H9 (cell line): ENCODE results near the gene TMEM178B. TPM values are rescaled to one million over a fixed set of nuclear protein-coding genes. Genes with fewer than 3 reads are reported as not detected.

ENCODE experiments used
- DNase-seq: peaks from one replicate; pipeline ENCODE4 v3.0.0-alpha.2; 2017
- H2AFZ ChIP-seq: one replicate; pipeline ENCODE4 v1.6.1; 2013; ENCODE audit warnings: mild to moderate bottlenecking, low read length, control low read depth, moderate library complexity
- H2AK5ac ChIP-seq: 2 replicates; pipeline ENCODE4 v1.6.1; 2013; ENCODE audit warnings: low read length, control low read depth, mixed read lengths; ENCODE audit not compliant: insufficient read length
- H2BK120ac ChIP-seq: one replicate; pipeline ENCODE4 v1.6.1; 2013; ENCODE audit warnings: low read depth, mild to moderate bottlenecking, low read length, control low read depth, inconsistent platforms; ENCODE audit not compliant: poor library complexity, severe bottlenecking
- H2BK12ac ChIP-seq: 2 replicates; pipeline ENCODE4 v1.6.1; 2013; ENCODE audit warnings: low read length, control low read depth, mixed read lengths, low read depth; ENCODE audit not compliant: insufficient read length
- H2BK15ac ChIP-seq: 2 replicates; pipeline ENCODE4 v1.6.1; 2013; ENCODE audit warnings: low read depth, low read length, control low read depth
- H2BK20ac ChIP-seq: one replicate; pipeline ENCODE4 v1.6.1; 2013; ENCODE audit warnings: low read depth, mild to moderate bottlenecking, low read length, control low read depth, inconsistent platforms; ENCODE audit not compliant: poor library complexity, severe bottlenecking
- H2BK5ac ChIP-seq: 2 replicates; pipeline ENCODE4 v1.6.1; 2013; ENCODE audit warnings: low read length, control low read depth, mixed read lengths; ENCODE audit not compliant: insufficient read length
- H3K14ac ChIP-seq: 2 replicates; pipeline ENCODE4 v1.6.1; 2013; ENCODE audit warnings: low read length, control low read depth; ENCODE audit not compliant: insufficient read depth
- H3K18ac ChIP-seq: 2 replicates; pipeline ENCODE4 v1.6.1; 2013; ENCODE audit warnings: low read depth, mild to moderate bottlenecking, mixed read lengths, low read length, control low read depth; ENCODE audit not compliant: insufficient read length
- H3K23ac ChIP-seq: 2 replicates; pipeline ENCODE4 v1.6.1; 2013; ENCODE audit warnings: low read length, control low read depth, mixed read lengths, low read depth; ENCODE audit not compliant: insufficient read length
- H3K23me2 ChIP-seq: 2 replicates; pipeline ENCODE4 v1.6.1; 2013; ENCODE audit warnings: low read depth, mild to moderate bottlenecking, mixed read lengths, low read length, control low read depth; ENCODE audit not compliant: insufficient read length, poor library complexity, severe bottlenecking
- H3K27ac ChIP-seq: 2 replicates; pipeline ENCODE4 v1.5.1; 2013; ENCODE audit warnings: low read length, control low read depth, mixed read lengths, low read depth; ENCODE audit not compliant: insufficient read length
- H3K27me3 ChIP-seq: 2 replicates; pipeline ENCODE4 v1.6.1; 2013; ENCODE audit warnings: low read length, control low read depth, inconsistent platforms; ENCODE audit not compliant: insufficient read depth
- H3K4ac ChIP-seq: 2 replicates; pipeline ENCODE4 v1.6.1; 2013; ENCODE audit warnings: low read depth, mild to moderate bottlenecking, control low read depth, inconsistent platforms, low read length, moderate library complexity
- H3K4me1 ChIP-seq: 2 replicates; pipeline ENCODE4 v1.6.1; 2013; ENCODE audit warnings: low read length, control low read depth, inconsistent platforms; ENCODE audit not compliant: insufficient read depth
- H3K4me2 ChIP-seq: 2 replicates; pipeline ENCODE4 v1.6.1; 2013; ENCODE audit warnings: low read length, control low read depth, mixed read lengths; ENCODE audit not compliant: insufficient read length, insufficient read depth
- H3K56ac ChIP-seq: 2 replicates; pipeline ENCODE4 v1.6.1; 2013; ENCODE audit warnings: low read depth, mild to moderate bottlenecking, mixed read lengths, low read length, control low read depth; ENCODE audit not compliant: insufficient read length
- H3K79me1 ChIP-seq: 2 replicates; pipeline ENCODE4 v1.6.1; 2013; ENCODE audit warnings: low read depth, mild to moderate bottlenecking, moderate library complexity, low read length, control low read depth, inconsistent platforms; ENCODE audit not compliant: insufficient read depth, poor library complexity, severe bottlenecking
- H3K79me2 ChIP-seq: 2 replicates; pipeline ENCODE4 v1.6.1; 2013; ENCODE audit warnings: low read length, control low read depth, inconsistent platforms; ENCODE audit not compliant: insufficient read depth
- H3K9ac ChIP-seq: 2 replicates; pipeline ENCODE4 v1.6.1; 2013; ENCODE audit warnings: low read length, control low read depth, mixed read lengths; ENCODE audit not compliant: insufficient read length; ENCODE audit errors: extremely low read depth
- H3K9me3 ChIP-seq: one replicate; pipeline ENCODE4 v1.6.1; 2013; ENCODE audit warnings: low read depth, low read length, inconsistent platforms; ENCODE audit not compliant: control insufficient read depth
- H3T11ph ChIP-seq: one replicate; pipeline ENCODE4 v1.6.1; 2013; ENCODE audit warnings: mild to moderate bottlenecking, low read length, control low read depth, inconsistent platforms
- H4K20me1 ChIP-seq: one replicate; pipeline ENCODE4 v1.6.1; 2013; ENCODE audit not compliant: control insufficient read depth, insufficient read length, insufficient read depth
- H4K5ac ChIP-seq: 2 replicates; pipeline ENCODE4 v1.6.1; 2013; ENCODE audit warnings: low read depth, mild to moderate bottlenecking, mixed read lengths, low read length, control low read depth; ENCODE audit not compliant: insufficient read length
- H4K8ac ChIP-seq: replicated peaks from 2 replicates; pipeline ENCODE4 v1.6.1; 2013; ENCODE audit warnings: low read length, control low read depth, mixed read lengths, low read depth; ENCODE audit not compliant: insufficient read length
- H4K91ac ChIP-seq: 2 replicates; pipeline ENCODE4 v1.6.1; 2013; ENCODE audit warnings: low read depth, mild to moderate bottlenecking, moderate library complexity, mixed read lengths, low read length, control low read depth; ENCODE audit not compliant: insufficient read length
- H3K27ac Mint-ChIP-seq, 3 experiments: 2 replicates in 2 of 3; 3 replicates in 1 of 3; pipeline ENCODE4 v1.8.0; 2020 to 2021; ENCODE audit warnings: mixed read lengths in 3 of 3, mild to moderate bottlenecking in 1 of 3, moderate library complexity in 1 of 3
- H3K27me3 Mint-ChIP-seq: 2 replicates; pipeline ENCODE4 v1.8.0; 2021; ENCODE audit warnings: low read depth, mild to moderate bottlenecking, moderate library complexity, mixed read lengths
- H3K36me3 Mint-ChIP-seq, 3 experiments: 2 replicates in 2 of 3; 3 replicates in 1 of 3; pipeline ENCODE4 v1.8.0; 2020 to 2021; ENCODE audit warnings: low read depth in 3 of 3, mixed read lengths in 3 of 3; ENCODE audit not compliant: insufficient read depth in 1 of 3
- H3K4me1 Mint-ChIP-seq, 2 experiments: 2 replicates each; pipeline ENCODE4 v1.8.0; 2020; ENCODE audit warnings: mixed read lengths in 2 of 2
- H3K4me3 Mint-ChIP-seq, 2 experiments: 2 replicates in 1 of 2; 3 replicates in 1 of 2; pipeline ENCODE4 v1.8.0; 2020 to 2021; ENCODE audit warnings: mild to moderate bottlenecking in 2 of 2, mixed read lengths in 2 of 2, moderate library complexity in 1 of 2
- H3K9me3 Mint-ChIP-seq, 2 experiments: 2 replicates in 1 of 2; 3 replicates in 1 of 2; pipeline ENCODE4 v1.8.0; 2020; ENCODE audit warnings: mild to moderate bottlenecking in 2 of 2, mixed read lengths in 2 of 2, moderate library complexity in 1 of 2
- WGBS: extraction: QIAGEN DNeasy Blood & Tissue Kit; methylation state at CpG from one replicate; pipeline ENCODE4 v1.1.7; 2013; ENCODE audit warnings: missing lambda C conversion rate, low lambda C conversion rate, mixed read lengths; ENCODE audit not compliant: insufficient read length; ENCODE audit errors: extremely low coverage; 5-methylcytosine and 5-hydroxymethylcytosine counted together
- total RNA-seq: library from RNA; stranded (reverse); gene quantifications from 2 replicates; pipeline ENCODE4 v1.2.1, GENCODE V29; 2021
- TF ChIP-seq, protein P1 (sequence below): fragments of 200-600 bp; sonication (generic); conservative IDR thresholded peaks from 3 replicates; pipeline ENCODE4 v1.8.0; 2021; ENCODE audit warnings: antibody characterized with exemption, mild to moderate bottlenecking

Gene TMEM178B
- total RNA-seq, 1 experiment from 2014 or later: 11.3 TPM

DNA sequence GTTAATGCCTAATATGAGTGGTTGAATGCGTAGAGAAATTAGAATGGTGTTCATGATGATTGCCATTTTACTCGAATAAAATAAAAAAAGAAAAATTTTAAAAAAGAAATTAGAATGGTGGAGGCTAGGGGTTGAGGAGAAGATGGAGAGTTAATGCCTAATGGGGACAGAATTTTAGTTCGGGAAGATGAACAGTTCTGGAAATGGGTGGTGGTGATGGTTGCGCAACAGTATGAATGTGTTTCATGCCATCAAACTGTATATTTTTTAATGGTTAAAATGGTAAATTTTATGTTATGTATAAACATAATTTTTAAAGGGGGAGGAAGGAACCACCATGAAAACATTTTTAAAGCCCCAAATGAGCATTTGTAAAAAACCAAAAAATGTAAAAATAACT, 337.3 kb downstream of the TMEM178B start:
- Histone ChIP-seq H3K79me2 (no peaks in the 10 kb centered on the region), H4K91ac (no peak overlapping the region), H4K5ac (no peak overlapping the region), H3K4me1 (peaks cover 14% of the 10 kb centered on the region; the same call in 1 of the 2 replicates), H3K14ac (no peak overlapping the region), H3K4ac (no peak overlapping the region), H2BK5ac (no peak overlapping the region), H3K27ac (no peak overlapping the region), H3T11ph (no peak overlapping the region), H3K9ac (no peak overlapping the region), H2AFZ (no peak overlapping the region), H3K18ac (no peak overlapping the region), H2BK20ac (no peak overlapping the region), H3K4me2 (no peak overlapping the region), H3K79me1 (no peaks in the 10 kb centered on the region), H2BK15ac (no peak overlapping the region), H3K23ac (no peak overlapping the region), H3K27me3 (no peaks in the 10 kb centered on the region), H3K56ac (no peak overlapping the region), H4K20me1 (no peaks in the 10 kb centered on the region), H2BK12ac (no peak overlapping the region), H2BK120ac (no peak overlapping the region), H3K23me2 (no peaks in the 10 kb centered on the region), H2AK5ac (no peak overlapping the region), H4K8ac (no peak overlapping the region), H3K9me3 (no peaks in the 10 kb centered on the region)
- peaks cover 62 to 64% of the 10 kb centered on the region in 2 experiments for H3K4me1 Mint-ChIP-seq
- WGBS: 100% methylated on average over 2 of the region's 4 CpGs
- TF ChIP-seq, protein P1, sequence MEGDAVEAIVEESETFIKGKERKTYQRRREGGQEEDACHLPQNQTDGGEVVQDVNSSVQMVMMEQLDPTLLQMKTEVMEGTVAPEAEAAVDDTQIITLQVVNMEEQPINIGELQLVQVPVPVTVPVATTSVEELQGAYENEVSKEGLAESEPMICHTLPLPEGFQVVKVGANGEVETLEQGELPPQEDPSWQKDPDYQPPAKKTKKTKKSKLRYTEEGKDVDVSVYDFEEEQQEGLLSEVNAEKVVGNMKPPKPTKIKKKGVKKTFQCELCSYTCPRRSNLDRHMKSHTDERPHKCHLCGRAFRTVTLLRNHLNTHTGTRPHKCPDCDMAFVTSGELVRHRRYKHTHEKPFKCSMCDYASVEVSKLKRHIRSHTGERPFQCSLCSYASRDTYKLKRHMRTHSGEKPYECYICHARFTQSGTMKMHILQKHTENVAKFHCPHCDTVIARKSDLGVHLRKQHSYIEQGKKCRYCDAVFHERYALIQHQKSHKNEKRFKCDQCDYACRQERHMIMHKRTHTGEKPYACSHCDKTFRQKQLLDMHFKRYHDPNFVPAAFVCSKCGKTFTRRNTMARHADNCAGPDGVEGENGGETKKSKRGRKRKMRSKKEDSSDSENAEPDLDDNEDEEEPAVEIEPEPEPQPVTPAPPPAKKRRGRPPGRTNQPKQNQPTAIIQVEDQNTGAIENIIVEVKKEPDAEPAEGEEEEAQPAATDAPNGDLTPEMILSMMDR: no peak
- no peak for DNase-seq
- H3K27me3 Mint-ChIP-seq: no peaks in the 10 kb centered on the region; the same call in 1 of the 2 replicates
- H3K27ac Mint-ChIP-seq: peak overlapping the region in 1 of 3 experiments; percentile 79; a peak in 2 of 7 replicates
- H3K36me3 Mint-ChIP-seq: no peaks in the 10 kb centered on the region
- no peak overlapping the region for H3K4me3 Mint-ChIP-seq
- H3K9me3 Mint-ChIP-seq: no peaks in the 10 kb centered on the region
